HFFc6 (cell line): ENCODE results near the gene ALKBH5. TPM values are rescaled to one million over a fixed set of nuclear protein-coding genes. Genes with fewer than 3 reads are reported as not detected.

ENCODE experiments used
- DNase-seq: peaks from one replicate; pipeline ENCODE4 v3.0.0-alpha.2; 2018
- H3K27ac Mint-ChIP-seq: 2 replicates; pipeline ENCODE4 v1.8.0; 2020; ENCODE audit warnings: mild to moderate bottlenecking, mixed read lengths
- H3K27me3 Mint-ChIP-seq: 2 replicates; pipeline ENCODE4 v1.8.0; 2021; ENCODE audit warnings: mild to moderate bottlenecking, moderate library complexity, mixed read lengths; ENCODE audit not compliant: insufficient read depth
- H3K36me3 Mint-ChIP-seq: 2 replicates; pipeline ENCODE4 v1.8.0; 2021; ENCODE audit warnings: low read depth, mixed read lengths
- H3K4me1 Mint-ChIP-seq: 2 replicates; pipeline ENCODE4 v1.8.0; 2020; ENCODE audit warnings: low read depth, mixed read lengths
- H3K4me3 Mint-ChIP-seq: 2 replicates; pipeline ENCODE4 v1.8.0; 2020; ENCODE audit warnings: mild to moderate bottlenecking, moderate library complexity, mixed read lengths
- H3K9me3 Mint-ChIP-seq: 2 replicates; pipeline ENCODE4 v1.8.0; 2020; ENCODE audit warnings: mild to moderate bottlenecking, mixed read lengths
- total RNA-seq, 6 experiments: library from RNA; stranded (reverse); fragmentation: NEBNext Ultra II Directional; extraction: Animal tissue kit (Norgen Biotek cat#: 25700); gene quantifications; 2 replicates in 1 of 6; 3 replicates in 5 of 6; pipeline ENCODE4 v1.2.3, GENCODE V29; 2021
- TF ChIP-seq, protein P1 (sequence below): fragments of 200-600 bp; sonication (generic); IDR thresholded peaks from 2 replicates; pipeline ENCODE4 v1.5.0; 2021; ENCODE audit warnings: antibody characterized with exemption, mild to moderate bottlenecking

The ALKBH5 gene
- total RNA-seq, 6 experiments from 2014 or later, result 90.2 to 117 (median 103) TPM

GRCh38 chr17:18139949-18140348 lies 43.7 kb upstream of the ALKBH5 start:
- H3K27ac Mint-ChIP-seq, result no peak overlapping the region
- no peaks in the 10 kb centered on the region for H3K36me3 Mint-ChIP-seq
- H3K4me3 Mint-ChIP-seq, result no peak overlapping the region
- no peaks in the 10 kb centered on the region for H3K9me3 Mint-ChIP-seq
- peaks cover 14% of the 10 kb centered on the region for H3K27me3 Mint-ChIP-seq
- TF ChIP-seq, protein P1, sequence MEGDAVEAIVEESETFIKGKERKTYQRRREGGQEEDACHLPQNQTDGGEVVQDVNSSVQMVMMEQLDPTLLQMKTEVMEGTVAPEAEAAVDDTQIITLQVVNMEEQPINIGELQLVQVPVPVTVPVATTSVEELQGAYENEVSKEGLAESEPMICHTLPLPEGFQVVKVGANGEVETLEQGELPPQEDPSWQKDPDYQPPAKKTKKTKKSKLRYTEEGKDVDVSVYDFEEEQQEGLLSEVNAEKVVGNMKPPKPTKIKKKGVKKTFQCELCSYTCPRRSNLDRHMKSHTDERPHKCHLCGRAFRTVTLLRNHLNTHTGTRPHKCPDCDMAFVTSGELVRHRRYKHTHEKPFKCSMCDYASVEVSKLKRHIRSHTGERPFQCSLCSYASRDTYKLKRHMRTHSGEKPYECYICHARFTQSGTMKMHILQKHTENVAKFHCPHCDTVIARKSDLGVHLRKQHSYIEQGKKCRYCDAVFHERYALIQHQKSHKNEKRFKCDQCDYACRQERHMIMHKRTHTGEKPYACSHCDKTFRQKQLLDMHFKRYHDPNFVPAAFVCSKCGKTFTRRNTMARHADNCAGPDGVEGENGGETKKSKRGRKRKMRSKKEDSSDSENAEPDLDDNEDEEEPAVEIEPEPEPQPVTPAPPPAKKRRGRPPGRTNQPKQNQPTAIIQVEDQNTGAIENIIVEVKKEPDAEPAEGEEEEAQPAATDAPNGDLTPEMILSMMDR, result peak; percentile 62
- DNase-seq, result peak; percentile 15
- peaks cover 4% of the 10 kb centered on the region; the same call in 1 of the 2 replicates for H3K4me1 Mint-ChIP-seq

DNA sequence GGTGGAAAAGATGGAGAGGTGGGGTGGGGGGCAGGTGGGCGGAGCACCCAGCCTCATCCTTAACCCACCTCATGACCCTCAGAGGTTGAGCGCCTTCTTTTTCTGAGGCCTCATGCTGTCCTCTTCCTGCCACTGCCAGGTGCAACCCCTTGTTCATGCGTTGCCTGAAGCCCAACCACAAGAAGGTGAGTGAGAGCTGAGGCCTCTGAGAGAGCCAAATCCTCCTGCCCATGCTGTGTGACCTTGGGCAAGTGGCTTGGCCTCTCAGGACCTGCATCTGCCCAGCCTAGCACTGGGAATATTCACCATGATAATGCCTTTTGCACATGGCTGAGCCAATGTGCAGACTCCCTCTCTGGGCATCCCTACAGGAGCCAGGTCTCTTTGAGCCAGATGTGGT lies 43.0 kb upstream of the ALKBH5 start:
- H3K27ac Mint-ChIP-seq, result no peak overlapping the region
- no peaks in the 10 kb centered on the region for H3K9me3 Mint-ChIP-seq

GRCh38 chr17:18141210-18141803 lies 42.3 kb upstream of the ALKBH5 start:
- H3K4me1 Mint-ChIP-seq, result peaks cover 6% of the 10 kb centered on the region; the same call in 1 of the 2 replicates
- H3K9me3 Mint-ChIP-seq, result no peaks in the 10 kb centered on the region
- TF ChIP-seq, protein P1, result peak; percentile 84
- H3K4me3 Mint-ChIP-seq, result no peak overlapping the region
- DNase-seq, result peak; percentile 66
- no peaks in the 10 kb centered on the region for H3K36me3 Mint-ChIP-seq
- H3K27ac Mint-ChIP-seq, result no peak overlapping the region
- peaks cover 14% of the 10 kb centered on the region for H3K27me3 Mint-ChIP-seq

More for the DNA sequence above, 43.0 kb upstream of the ALKBH5 start:
- Mint-ChIP-seq H3K4me1 (peaks cover 6% of the 10 kb centered on the region; the same call in 1 of the 2 replicates), H3K4me3 (no peak overlapping the region), H3K27me3 (peaks cover 14% of the 10 kb centered on the region), H3K36me3 (no peaks in the 10 kb centered on the region)
- TF ChIP-seq, protein P1, result no peak
- DNase-seq, result no peak

DNA sequence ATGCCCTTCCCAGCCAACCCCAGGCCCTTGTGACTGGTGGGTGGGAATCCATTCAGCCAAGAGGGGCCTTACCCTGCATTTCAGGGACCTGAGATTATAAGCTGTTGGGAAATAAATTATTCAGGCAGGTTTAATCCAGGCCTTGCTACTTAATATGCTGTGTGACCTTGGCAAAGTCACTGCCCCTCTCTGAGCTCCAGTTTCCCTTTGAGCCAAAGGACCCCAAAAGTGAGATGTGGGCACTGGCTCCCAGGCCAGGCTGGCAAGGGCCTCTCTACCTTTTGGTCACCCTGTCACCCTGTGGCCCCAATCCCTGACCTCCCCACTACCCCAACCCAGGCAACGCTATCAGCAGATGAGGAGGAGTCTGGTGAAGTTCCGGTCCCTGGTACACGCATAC lies 41.2 kb upstream of the ALKBH5 start:
- Mint-ChIP-seq H3K4me1 (peaks cover 6% of the 10 kb centered on the region; the same call in 1 of the 2 replicates), H3K27me3 (peaks cover 12% of the 10 kb centered on the region), H3K4me3 (no peak overlapping the region), H3K9me3 (no peaks in the 10 kb centered on the region), H3K36me3 (no peaks in the 10 kb centered on the region), H3K27ac (no peak overlapping the region)
- TF ChIP-seq, protein P1, result no peak
- no peak for DNase-seq

DNA sequence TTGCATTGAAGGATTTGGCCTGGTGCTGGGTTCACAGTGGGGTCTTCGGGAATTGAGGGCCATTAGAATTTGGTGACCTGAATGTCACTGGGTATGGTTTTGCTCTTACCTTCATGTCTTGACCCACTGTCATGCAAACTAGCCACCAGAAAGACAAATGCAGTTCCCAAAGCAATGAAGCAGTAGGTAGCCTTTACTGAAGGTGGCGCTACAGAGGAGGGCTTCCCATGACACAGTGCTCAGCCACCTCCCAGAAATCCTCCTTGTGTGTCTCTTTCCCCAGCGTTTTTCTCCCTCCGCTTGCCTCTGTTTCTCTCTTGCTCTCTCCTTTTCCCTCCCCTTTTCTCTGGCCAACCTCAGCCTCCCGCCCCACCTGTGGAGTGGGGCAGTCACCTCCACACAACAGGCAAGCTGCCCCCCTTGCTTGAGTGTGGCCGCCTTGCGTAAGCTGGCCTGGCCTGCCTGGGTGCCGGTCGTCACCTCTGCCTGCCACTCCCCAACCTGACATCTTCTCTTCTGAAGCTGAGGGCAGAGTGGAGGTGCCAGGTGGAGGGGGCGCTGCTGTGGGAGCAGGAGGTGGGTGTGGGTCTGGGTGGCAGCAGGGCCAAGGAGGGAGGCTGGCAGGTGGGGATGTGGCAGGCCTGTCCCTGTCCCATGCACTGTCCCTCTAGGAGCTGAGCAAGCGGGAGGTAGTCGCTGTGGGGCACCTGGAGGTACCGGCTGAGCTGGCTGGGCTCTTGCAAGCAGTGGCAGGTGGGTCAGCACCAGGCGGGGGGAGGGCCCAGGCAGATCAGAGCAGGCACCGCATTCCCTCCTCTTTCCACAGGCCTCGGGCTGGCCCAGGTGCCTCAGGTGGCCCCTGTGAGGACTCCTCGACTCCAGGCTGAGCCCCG lies 40.3 kb upstream of the ALKBH5 start:
- H3K9me3 Mint-ChIP-seq, result no peaks in the 10 kb centered on the region
- peaks cover 12% of the 10 kb centered on the region for H3K27me3 Mint-ChIP-seq
- H3K27ac Mint-ChIP-seq, result no peak overlapping the region
- TF ChIP-seq, protein P1, result peak; percentile 70
- H3K4me1 Mint-ChIP-seq, result peaks cover 6% of the 10 kb centered on the region; the same call in 1 of the 2 replicates
- H3K4me3 Mint-ChIP-seq, result no peak overlapping the region
- DNase-seq, result peak; percentile 11
- no peaks in the 10 kb centered on the region for H3K36me3 Mint-ChIP-seq
